GM23338 (cell line): ENCODE results near the gene OR2B6. TPM values are rescaled to one million over a fixed set of nuclear protein-coding genes. Genes with fewer than 3 reads are reported as not detected.

ENCODE experiments used
- ATAC-seq: fragments of 200-7000 bp; cut with Tn5 transposase; 3 replicates; pipeline ENCODE4 v1.9.1; 2020
- DNase-seq: peaks from one replicate; pipeline ENCODE4 v3.0.0-alpha.2; 2015; ENCODE audit warnings: low spot score
- H2AFZ ChIP-seq: fragments of 200-600 bp; sonication (generic); 2 replicates; pipeline ENCODE4 v1.8.0; 2016; ENCODE audit warnings: antibody characterized with exemption, mild to moderate bottlenecking, moderate library complexity
- H3F3A ChIP-seq: fragments of 200-600 bp; sonication (generic); replicated peaks from 2 replicates; pipeline ENCODE4 v1.8.0; 2017; ENCODE audit warnings: antibody characterized with exemption, mixed run types, low read depth
- H3K27ac ChIP-seq: fragments of 200-600 bp; sonication (generic); 2 replicates; pipeline ENCODE4 v1.6.1; 2016; ENCODE audit warnings: low read depth
- H3K27me3 ChIP-seq: fragments of 200-600 bp; sonication (generic); 2 replicates; pipeline ENCODE4 v1.8.0; 2016; ENCODE audit warnings: mild to moderate bottlenecking, mixed run types, moderate library complexity; ENCODE audit not compliant: insufficient read depth
- H3K36me3 ChIP-seq: fragments of 200-600 bp; sonication (generic); 2 replicates; pipeline ENCODE4 v1.8.0; 2016; ENCODE audit warnings: mild to moderate bottlenecking; ENCODE audit not compliant: insufficient read depth
- H3K4me1 ChIP-seq: fragments of 200-600 bp; sonication (generic); 2 replicates; pipeline ENCODE4 v1.8.0; 2016; ENCODE audit warnings: mild to moderate bottlenecking, moderate library complexity; ENCODE audit not compliant: insufficient read depth
- H3K4me2 ChIP-seq: fragments of 200-600 bp; sonication (generic); 2 replicates; pipeline ENCODE4 v1.7.1; 2017; ENCODE audit warnings: mixed run types
- H3K4me3 ChIP-seq: fragments of 200-600 bp; sonication (generic); 2 replicates; pipeline ENCODE4 v1.6.1; 2016; ENCODE audit warnings: mixed run types
- H3K79me2 ChIP-seq: fragments of 200-600 bp; sonication (generic); replicated peaks from 2 replicates; pipeline ENCODE4 v1.8.0; 2017; ENCODE audit warnings: mild to moderate bottlenecking; ENCODE audit not compliant: insufficient read depth
- H3K9me2 ChIP-seq: fragments of 200-600 bp; sonication (generic); 2 replicates; pipeline ENCODE4 v1.8.0; 2017; ENCODE audit not compliant: insufficient read depth
- H4K20me1 ChIP-seq: fragments of 200-600 bp; sonication (generic); replicated peaks from 2 replicates; pipeline ENCODE4 v1.8.0; 2017; ENCODE audit warnings: mild to moderate bottlenecking; ENCODE audit not compliant: insufficient read depth
- H3K27ac Mint-ChIP-seq: 2 replicates; pipeline ENCODE4 v1.8.0; 2020; ENCODE audit warnings: inconsistent platforms, mild to moderate bottlenecking, moderate library complexity, mixed read lengths
- H3K27me3 Mint-ChIP-seq: 3 replicates; pipeline ENCODE4 v1.8.0; 2022; ENCODE audit warnings: low read depth, mild to moderate bottlenecking, moderate library complexity, mixed read lengths, inconsistent platforms; ENCODE audit not compliant: insufficient read depth, poor library complexity
- H3K36me3 Mint-ChIP-seq: 3 replicates; pipeline ENCODE4 v1.8.0; 2021; ENCODE audit warnings: low read depth, mild to moderate bottlenecking, inconsistent platforms, moderate library complexity, mixed read lengths
- H3K4me1 Mint-ChIP-seq: 3 replicates; pipeline ENCODE4 v1.8.0; 2020; ENCODE audit warnings: mild to moderate bottlenecking, inconsistent platforms, mixed read lengths
- H3K4me3 Mint-ChIP-seq: 3 replicates; pipeline ENCODE4 v1.8.0; 2021; ENCODE audit warnings: moderate library complexity, mild to moderate bottlenecking, inconsistent platforms, mixed read lengths
- H3K9me3 Mint-ChIP-seq: 3 replicates; pipeline ENCODE4 v1.8.0; 2020; ENCODE audit warnings: moderate library complexity, mild to moderate bottlenecking, inconsistent platforms, mixed read lengths
- CTCF ChIP-seq, 2 experiments: fragments of 200-600 bp in 1 of 2; sonication (generic) in 1 of 2; conservative IDR thresholded peaks; 2 replicates each; pipeline versions ENCODE4 v1.5.1 to v1.6.1; 2016 to 2017; ENCODE audit warnings: antibody characterized with exemption in 2 of 2, low read depth in 2 of 2, mild to moderate bottlenecking in 2 of 2, moderate library complexity in 1 of 2
- ETS1 ChIP-seq: IDR thresholded peaks from 2 replicates; pipeline ENCODE4 v1.6.1; 2016; ENCODE audit warnings: antibody characterized with exemption
- EZH2 ChIP-seq: fragments of 200-600 bp; sonication (generic); IDR thresholded peaks from one replicate; pipeline ENCODE4 v1.8.0; 2017; ENCODE audit warnings: antibody characterized with exemption, mild to moderate bottlenecking, low read depth; ENCODE audit not compliant: unreplicated experiment
- JUNB ChIP-seq: IDR thresholded peaks from one replicate; pipeline ENCODE4 v1.6.1; 2016; ENCODE audit warnings: antibody characterized with exemption; ENCODE audit not compliant: unreplicated experiment
- NANOG ChIP-seq: IDR thresholded peaks from 2 replicates; pipeline ENCODE4 v1.6.1; 2016; ENCODE audit warnings: antibody characterized with exemption, borderline replicate concordance
- REST ChIP-seq: IDR thresholded peaks from one replicate; pipeline ENCODE4 v1.6.1; 2018; ENCODE audit warnings: antibody characterized with exemption; ENCODE audit not compliant: unreplicated experiment
- ZNF114 ChIP-seq: fragments of 250-450 bp; sonication (Bioruptor Pico); IDR thresholded peaks from 2 replicates; pipeline ENCODE4 v1.5.0; 2020; ENCODE audit warnings: mild to moderate bottlenecking, moderate library complexity
- ZNF331 ChIP-seq: fragments of 250-450 bp; sonication (Bioruptor Pico); IDR thresholded peaks from 2 replicates; pipeline ENCODE4 v1.5.0; 2020; ENCODE audit warnings: low read depth, mild to moderate bottlenecking, moderate library complexity
- polyA plus RNA-seq: library from polyadenylated mRNA; unstranded; fragments of >200 nt; fragmentation: Nextera tagmentation; extraction: Ambion mirVana; gene quantifications from 2 replicates; pipeline ENCODE4 v1.2.1, GENCODE V29; 2016
- total RNA-seq: library from RNA; depleted of rRNA; stranded (reverse); fragments of >200 nt; shearing (Covaris generic); gene quantifications from 2 replicates; pipeline ENCODE4 v1.2.3, GENCODE V29; 2014

Gene OR2B6
- total and polyA plus RNA-seq, 2 experiments from 2014 or later = 0.45 TPM; not detected in 1

GRCh38 chr6:28003661-28004060 lies 46.6 kb downstream of the OR2B6 start (continued):
- TF ChIP-seq CTCF (conservative IDR thresholded peaks at IDR 0.05; ENCODE audit: low read depth in 2 of 2) (no peak), REST (no peak), ZNF114 (CRISPR knock-in tag) (no peak), JUNB (no peak), ETS1 (no peak), NANOG (no peak)

GRCh38 chr6:28004350-28005151 lies 47.5 kb downstream of the OR2B6 start:
- Histone ChIP-seq H3F3A (no peaks in the 10 kb centered on the region), H3K36me3 (no peaks in the 10 kb centered on the region), H3K4me2 (peak overlapping the region; percentile 8; the same call in 1 of the 2 replicates), H3K27ac (no peak overlapping the region), H3K9me2 (peaks cover 10% of the 10 kb centered on the region), H2AFZ (peak overlapping the region; percentile 53; the same call in 1 of the 2 replicates), H3K4me3 (no peak overlapping the region), H3K27me3 (no peaks in the 10 kb centered on the region), H3K4me1 (peaks cover 26% of the 10 kb centered on the region), H3K79me2 (no peaks in the 10 kb centered on the region), H4K20me1 (no peaks in the 10 kb centered on the region)
- DNase-seq (no peak), ATAC-seq (no peak)
- no peaks in the 10 kb centered on the region for H3K36me3 Mint-ChIP-seq
- H3K9me3 Mint-ChIP-seq = no peaks in the 10 kb centered on the region; the same call in 2 of the 3 replicates
- H3K4me3 Mint-ChIP-seq = peak overlapping the region; percentile 19; the same call in 2 of the 3 replicates
- peaks cover 7% of the 10 kb centered on the region for H3K27me3 Mint-ChIP-seq
- H3K27ac Mint-ChIP-seq = peak overlapping the region; percentile 61
- H3K4me1 Mint-ChIP-seq = peaks cover 42% of the 10 kb centered on the region
- TF ChIP-seq REST (no peak), ZNF331 (CRISPR knock-in tag) (no peak), EZH2 (no peak)
